Measurements from ENCODE around the gene WFDC5.
"Not testable (repeated sequence)": the region's sequence is repeated elsewhere in the genome, so short reads cannot be mapped to it uniquely, and the experiment has no call there.

- TF ChIP-seq CTCF (IDR thresholded peaks at IDR 0.05); PBX3 (IDR thresholded peaks at IDR 0.05); EZH2phosphoT487 (IDR thresholded peaks at IDR 0.05; ENCODE audit: borderline replicate concordance, low read depth); RXRA (IDR thresholded peaks at IDR 0.05; ENCODE audit: borderline replicate concordance, low read depth); POLR2AphosphoS5 (IDR thresholded peaks at IDR 0.05; ENCODE audit: low read depth, low read length); USF2 (IDR thresholded peaks at IDR 0.05; ENCODE audit: borderline replicate concordance, low read depth, low read length); TAF1 (IDR thresholded peaks at IDR 0.05; ENCODE audit: borderline replicate concordance, low read depth, low read length); FOXM1 (IDR thresholded peaks at IDR 0.05; ENCODE audit: low read depth); SMC3 (IDR thresholded peaks at IDR 0.05; ENCODE audit: low read depth, low read length); EP300 (IDR thresholded peaks at IDR 0.05; ENCODE audit: borderline replicate concordance in 1 of 2, low read depth in 1 of 2, low read length in 1 of 2): not testable (repeated sequence)
Measured at GRCh38 chr20:45154794-45155193, 39.8 kb upstream of the WFDC5 start.

All from SK-N-SH (cell line).